ENCODE measurements around the gene COA7. TPM values are rescaled to one million over a fixed set of nuclear protein-coding genes. Genes with fewer than 3 reads are reported as not detected.
"Not testable (repeated sequence)": the region's sequence is repeated elsewhere in the genome, so short reads cannot be mapped to it uniquely, and the experiment has no call there.

The COA7 gene
- total and polyA plus RNA-seq, 2 of the 8 experiments (the other 6 are each of a cell fraction or from before 2014, with no cell fraction given), result 23.2 to 61.8 TPM

GRCh38 chr1:52693351-52693750, 4.8 kb downstream of the COA7 start:
- H3K4me3 ChIP-seq (ENCODE audit: extremely low read depth in 1 of 4, insufficient read depth in 2 of 4, low read depth in 3 of 4, low read length in 4 of 4); H3K9me3 ChIP-seq (ENCODE audit: insufficient read depth in 2 of 2, low read depth in 1 of 2, low read length in 1 of 2); H4K91ac ChIP-seq (replicated peaks; ENCODE audit: insufficient read length, low read length); H2AFZ ChIP-seq (ENCODE audit: low read length); H3K4ac ChIP-seq (replicated peaks; ENCODE audit: insufficient read length, low read depth, low read length); H2BK12ac ChIP-seq (ENCODE audit: low read depth, low read length); H2BK120ac ChIP-seq (replicated peaks; ENCODE audit: low read depth, low read length); H4K20me1 ChIP-seq (replicated peaks in 1 of 2; ENCODE audit: control insufficient read depth in 1 of 2, insufficient read depth in 2 of 2, low read length in 2 of 2); H2BK15ac ChIP-seq (ENCODE audit: low read length); H2AK5ac ChIP-seq (ENCODE audit: low read depth, low read length); FAIRE-seq; H4K5ac ChIP-seq (ENCODE audit: insufficient read length, low read depth, low read length); H3K56ac ChIP-seq (replicated peaks; ENCODE audit: insufficient read length, low read depth, low read length); H3K4me2 ChIP-seq (ENCODE audit: insufficient read depth in 1 of 2, low read depth in 2 of 2, low read length in 2 of 2); H2BK20ac ChIP-seq (ENCODE audit: low read length); H3K4me1 ChIP-seq (replicated peaks in 1 of 4; ENCODE audit: control insufficient read depth in 3 of 4, insufficient read depth in 4 of 4, low read length in 3 of 4); H3K18ac ChIP-seq (ENCODE audit: extremely low read depth, low read length); H2BK5ac ChIP-seq (ENCODE audit: low read depth, low read length); H3K9ac ChIP-seq (replicated peaks in 1 of 4; ENCODE audit: extremely low read depth in 1 of 4, low read depth in 3 of 4, low read length in 3 of 4); H3K23ac ChIP-seq (ENCODE audit: insufficient read length); H3K27me3 ChIP-seq (replicated peaks in 1 of 4; ENCODE audit: control insufficient read depth in 3 of 4, extremely low read depth in 1 of 4, insufficient read depth in 3 of 4, low read length in 3 of 4); H3K14ac ChIP-seq (ENCODE audit: insufficient read length); H3K23me2 ChIP-seq (ENCODE audit: low read depth, low read length); CTCF ChIA-PET (ENCODE audit: partially characterized antibody); H3K27ac ChIP-seq (ENCODE audit: low read depth, low read length); DNase-seq (ENCODE audit: low read depth in 1 of 2, low spot score in 2 of 2); H4K8ac ChIP-seq (ENCODE audit: extremely low read depth, insufficient read depth, low read length): not testable (repeated sequence)
- POLR2A ChIA-PET (ENCODE audit: partially characterized antibody), result interaction anchor here (1.4 kb wide), 1 partner anchor 10 kb away, joined by 3 read pairs; no protein-coding TSS in a partner anchor
- H3K36me3 ChIP-seq (ENCODE audit: control insufficient read depth in 2 of 4, insufficient read depth in 4 of 4, low read length in 3 of 4), result peaks cover 10 to 45% (median 20%) of the 10 kb centered on the region in 4 experiments
- peaks cover 16 to 53% of the 10 kb centered on the region in 2 experiments for H3K79me2 ChIP-seq (ENCODE audit: control insufficient read depth in 1 of 2, insufficient read depth in 2 of 2, low read length in 2 of 2)
- peaks cover 14% of the 10 kb centered on the region; the same call in 1 of the 2 replicates for H3K79me1 ChIP-seq (ENCODE audit: low read depth, low read length)
- 99% methylated on average over 4 of the region's 10 CpGs; no CpG with 5 or more reads in 1 of the 2 experiments for WGBS, 2 experiments (ENCODE audit: extremely low coverage in 1 of 2, insufficient coverage in 1 of 2, insufficient read length in 1 of 2, insufficient replicate concordance in 2 of 2, low coverage in 1 of 2, low lambda C conversion rate in 2 of 2, missing lambda C conversion rate in 1 of 2)
